Hepatocyte (in vitro differentiated cells): ENCODE results near the gene MAP2K2.
"Not testable (repeated sequence)": the region's sequence is repeated elsewhere in the genome, so short reads cannot be mapped to it uniquely, and the experiment has no call there.

ENCODE experiments used
- EZH2 ChIP-seq: fragments of 200-600 bp; sonication (generic); IDR thresholded peaks from 2 replicates; pipeline ENCODE4 v1.6.1; 2016; ENCODE audit warnings: antibody characterized with exemption, mild to moderate bottlenecking, borderline replicate concordance
- EZH2phosphoT487 ChIP-seq: fragments of 200-600 bp; sonication (generic); IDR thresholded peaks from one replicate; pipeline ENCODE4 v1.6.1; 2018; ENCODE audit warnings: antibody characterized with exemption, mild to moderate bottlenecking, low read depth, moderate library complexity; ENCODE audit not compliant: unreplicated experiment, severe bottlenecking
- TF ChIP-seq, protein P1 (sequence below): fragments of 200-600 bp; sonication (generic); IDR thresholded peaks from 2 replicates; pipeline ENCODE4 v1.5.1; 2016; ENCODE audit warnings: antibody characterized with exemption, mild to moderate bottlenecking; ENCODE audit not compliant: poor library complexity

DNA sequence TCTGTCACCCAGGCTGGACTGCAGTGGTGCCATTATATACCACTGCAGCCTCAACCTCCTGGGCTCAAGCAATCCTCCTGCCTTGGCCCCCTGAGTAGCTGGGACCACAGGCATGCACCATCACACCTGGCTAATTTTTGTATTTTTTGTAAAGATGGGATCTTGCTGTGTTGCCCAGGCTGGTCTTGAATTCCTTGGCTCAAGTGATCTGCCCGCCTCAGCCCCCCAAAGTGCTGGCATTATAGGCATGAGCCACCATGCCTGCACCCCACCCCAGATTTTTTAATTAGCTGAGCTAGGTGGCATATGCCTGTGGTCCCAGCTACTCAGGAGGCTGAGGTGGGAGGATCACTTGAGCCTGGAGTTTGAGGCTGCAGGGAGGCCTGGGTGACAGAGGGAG lies 19.0 kb upstream of the MAP2K2 start:
- TF ChIP-seq, protein P1, sequence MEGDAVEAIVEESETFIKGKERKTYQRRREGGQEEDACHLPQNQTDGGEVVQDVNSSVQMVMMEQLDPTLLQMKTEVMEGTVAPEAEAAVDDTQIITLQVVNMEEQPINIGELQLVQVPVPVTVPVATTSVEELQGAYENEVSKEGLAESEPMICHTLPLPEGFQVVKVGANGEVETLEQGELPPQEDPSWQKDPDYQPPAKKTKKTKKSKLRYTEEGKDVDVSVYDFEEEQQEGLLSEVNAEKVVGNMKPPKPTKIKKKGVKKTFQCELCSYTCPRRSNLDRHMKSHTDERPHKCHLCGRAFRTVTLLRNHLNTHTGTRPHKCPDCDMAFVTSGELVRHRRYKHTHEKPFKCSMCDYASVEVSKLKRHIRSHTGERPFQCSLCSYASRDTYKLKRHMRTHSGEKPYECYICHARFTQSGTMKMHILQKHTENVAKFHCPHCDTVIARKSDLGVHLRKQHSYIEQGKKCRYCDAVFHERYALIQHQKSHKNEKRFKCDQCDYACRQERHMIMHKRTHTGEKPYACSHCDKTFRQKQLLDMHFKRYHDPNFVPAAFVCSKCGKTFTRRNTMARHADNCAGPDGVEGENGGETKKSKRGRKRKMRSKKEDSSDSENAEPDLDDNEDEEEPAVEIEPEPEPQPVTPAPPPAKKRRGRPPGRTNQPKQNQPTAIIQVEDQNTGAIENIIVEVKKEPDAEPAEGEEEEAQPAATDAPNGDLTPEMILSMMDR, result not testable (repeated sequence)
- not testable (repeated sequence) for TF ChIP-seq EZH2, EZH2phosphoT487
